GM12878 (cell line): ENCODE data around the gene CYP1B1. TPM values are rescaled to one million over a fixed set of nuclear protein-coding genes. Genes with fewer than 3 reads are reported as not detected.

Source experiments
- ATAC-seq: fragments of 200-7000 bp; cut with Tn5 transposase; 3 replicates; pipeline ENCODE4 v1.9.1; 2020; ENCODE audit warnings: mild to moderate bottlenecking, moderate library complexity
- BruUV-seq: library from RNA; stranded (reverse); fragments of 400-500 nt; replicated peaks from 2 replicates; lab custom pipeline; 2021; lab: Mats Ljungman, UMichigan
- CTCF ChIA-PET: fragments of 300-600 bp; sonication (Branson Sonifier 250); formaldehyde crosslinking; extraction: SDS; loops from one replicate; lab custom pipeline; 2021; ENCODE audit warnings: inconsistent platforms; lab: Yijun Ruan, JAX
- POLR2A ChIA-PET: fragments of 350-600 bp; formaldehyde crosslinking; extraction: SDS; loops from one replicate; lab custom pipeline; 2021; ENCODE audit warnings: inconsistent platforms; lab: Charles Lee
- RAD21 ChIA-PET: fragments of 300-600 bp; sonication (Branson Sonifier 250); formaldehyde crosslinking; loops from one replicate; lab custom pipeline; 2023; ENCODE audit warnings: antibody characterized with exemption; ENCODE audit not compliant: unreplicated experiment; lab: Charles Lee
- SMC1A ChIA-PET: fragments of 300-600 bp; sonication (Branson Sonifier 250); formaldehyde crosslinking; loops from one replicate; lab custom pipeline; 2023; ENCODE audit not compliant: unreplicated experiment, uncharacterized antibody; lab: Charles Lee
- DNase-seq: peaks from one replicate; pipeline ENCODE4 v3.0.0-alpha.2; 2011; ENCODE audit warnings: low read depth, low spot score
- FAIRE-seq: peaks from 3 replicates; lab custom pipeline; 2011; peaks lifted over from hg19 to GRCh38; lab: Jason Lieb, UNC
- H2AFZ ChIP-seq: 2 replicates; pipeline ENCODE4 v1.6.0; 2011; ENCODE audit warnings: low read depth, low read length, control low read depth; ENCODE audit not compliant: control insufficient read depth
- H3K27ac ChIP-seq: 2 replicates; pipeline ENCODE4 v1.5.1; 2011; ENCODE audit warnings: control low read depth; ENCODE audit not compliant: control insufficient read depth, insufficient read depth
- H3K27me3 ChIP-seq, 2 experiments: replicated peaks in 1 of 2; 2 replicates each; pipeline versions ENCODE4 v1.6.0 to v1.6.1; 2011; ENCODE audit warnings: low read length in 1 of 2; ENCODE audit not compliant: control insufficient read depth in 2 of 2, insufficient read depth in 2 of 2
- H3K36me3 ChIP-seq, 2 experiments: 2 replicates each; pipeline ENCODE4 v1.5.1; 2011; ENCODE audit warnings: low read length in 1 of 2; ENCODE audit not compliant: control insufficient read depth in 2 of 2, insufficient read depth in 2 of 2
- H3K4me1 ChIP-seq: 2 replicates; pipeline ENCODE4 v1.6.1; 2011; ENCODE audit warnings: mild to moderate bottlenecking, low read length, moderate library complexity, mixed read lengths; ENCODE audit not compliant: control insufficient read depth, insufficient read depth
- H3K4me2 ChIP-seq: 2 replicates; pipeline ENCODE4 v1.6.0; 2011; ENCODE audit warnings: control low read depth; ENCODE audit not compliant: control insufficient read depth, insufficient read depth
- H3K4me3 ChIP-seq: fragments of 200-600 bp; sonication (generic); 2 replicates; pipeline ENCODE4 v1.5.1; 2016
- H3K79me2 ChIP-seq: 2 replicates; pipeline ENCODE4 v1.6.0; 2011; ENCODE audit warnings: low read length; ENCODE audit not compliant: control insufficient read depth, insufficient read depth
- H3K9ac ChIP-seq: 2 replicates; pipeline ENCODE4 v1.8.0; 2011; ENCODE audit warnings: low read length, control low read depth, mixed read lengths; ENCODE audit not compliant: control insufficient read depth, insufficient read depth
- H3K9me3 ChIP-seq: replicated peaks from 3 replicates; pipeline ENCODE4 v1.5.1; 2011; ENCODE audit warnings: mild to moderate bottlenecking, low read length; ENCODE audit not compliant: control insufficient read depth, insufficient read depth
- H4K20me1 ChIP-seq: 2 replicates; pipeline ENCODE4 v1.6.0; 2011; ENCODE audit not compliant: control insufficient read depth, insufficient read depth
- CBX3 ChIP-seq: fragments of 200-600 bp; sonication (generic); IDR thresholded peaks from 2 replicates; pipeline ENCODE4 v1.6.1; 2016; ENCODE audit warnings: low read depth, borderline replicate concordance
- CBX5 ChIP-seq: sonication (generic); IDR thresholded peaks from 2 replicates; pipeline ENCODE4 v1.6.1; 2016; ENCODE audit warnings: low read depth, moderate library complexity, mild to moderate bottlenecking, inconsistent platforms
- HDAC6 ChIP-seq: fragments of 200-600 bp; sonication (generic); IDR thresholded peaks from one replicate; pipeline ENCODE4 v1.8.0; 2017; ENCODE audit warnings: antibody characterized with exemption; ENCODE audit not compliant: unreplicated experiment
- MTA2 ChIP-seq: fragments of 450-650 bp; IDR thresholded peaks from 2 replicates; pipeline ENCODE4 v1.6.1; 2016; ENCODE audit warnings: low read depth, mild to moderate bottlenecking, moderate library complexity
- NFIC ChIP-seq: IDR thresholded peaks from 2 replicates; pipeline ENCODE4 v1.6.1; 2012; ENCODE audit warnings: low read depth, mild to moderate bottlenecking, inconsistent platforms, low read length, moderate library complexity
- NFYA ChIP-seq: IDR thresholded peaks from 2 replicates; pipeline ENCODE4 v1.6.1; 2011; ENCODE audit warnings: low read depth, mild to moderate bottlenecking, low read length, improper control_type of control experiment, borderline replicate concordance
- RFX5 ChIP-seq: IDR thresholded peaks from 2 replicates; pipeline ENCODE4 v1.6.1; 2011; ENCODE audit warnings: low read depth, low read length, improper control_type of control experiment
- SIX5 ChIP-seq: IDR thresholded peaks from 2 replicates; pipeline ENCODE4 v1.6.1; 2011; ENCODE audit warnings: mild to moderate bottlenecking, low read depth, low read length, moderate library complexity; ENCODE audit not compliant: severe bottlenecking
- ZNF24 ChIP-seq: fragments of 450-650 bp; IDR thresholded peaks from 2 replicates; pipeline ENCODE4 v1.6.1; 2017; ENCODE audit warnings: antibody characterized with exemption, mild to moderate bottlenecking
- ZNF622 ChIP-seq: fragments of 450-650 bp; IDR thresholded peaks from 2 replicates; pipeline ENCODE4 v1.6.1; 2017; ENCODE audit warnings: mild to moderate bottlenecking, inconsistent platforms
- WGBS: methylation state at CpG from one replicate; pipeline ENCODE4 v1.1.6; 2016; ENCODE audit warnings: low lambda C conversion rate; ENCODE audit not compliant: insufficient replicate concordance, insufficient coverage; ENCODE audit errors: missing lambda C conversion rate; 5-methylcytosine and 5-hydroxymethylcytosine counted together
- in situ Hi-C: fragments of 300-500 bp; cut with MboI; formaldehyde crosslinking; loops from 9 replicates; pipeline ENCODE4 v1.14.3; 2018; ENCODE audit warnings: mixed read lengths
- intact Hi-C: fragments of 100-400 bp; cut with micrococcal nuclease; formaldehyde crosslinking; loops from one replicate; pipeline ENCODE4 v1.14.2; 2022; ENCODE audit not compliant: unreplicated experiment
- polyA plus RNA-seq, 11 experiments: library from polyadenylated mRNA; depleted of rRNA in 4 of 11; unstranded in 6 of 11; stranded (reverse) in 5 of 11; fragments of >200 nt; fragmentation: Nextera tagmentation in 4 of 11; fragmentation: Illumina TruSeq in 1 of 11; extraction: Ambion mirVana in 4 of 11; extraction: Trizol in 1 of 11; gene quantifications; 1 replicate in 1 of 11; 2 replicates in 10 of 11; pipeline versions ENCODE4 v1.2.1 to v1.2.3, GENCODE V29; 2011 to 2016; ENCODE audit warnings: inconsistent platforms in 2 of 11, missing spikeins in 2 of 11, low read depth in 1 of 11
- total RNA-seq, 4 experiments: library from RNA; depleted of rRNA in 3 of 4; stranded (reverse); fragments of >200 nt in 3 of 4; fragmentation: Illumina TruSeq in 1 of 4; extraction: Trizol in 1 of 4; gene quantifications; 2 replicates each; pipeline versions ENCODE4 v1.2.1 to v1.2.3, GENCODE V29; 2013 to 2021
- TF ChIP-seq, protein P1 (sequence below), 3 experiments: IDR thresholded peaks in 2 of 3; conservative IDR thresholded peaks in 1 of 3; 2 replicates each; pipeline ENCODE4 v1.5.1; 2011; ENCODE audit warnings: low read depth in 3 of 3, low read length in 3 of 3, mild to moderate bottlenecking in 3 of 3, control low read depth in 2 of 3, moderate library complexity in 2 of 3, inconsistent platforms in 1 of 3, mixed read lengths in 1 of 3; ENCODE audit not compliant: control insufficient read depth in 2 of 3, insufficient read depth in 1 of 3; ENCODE audit errors: extremely low read depth in 1 of 3
- TF ChIP-seq, protein P2 (sequence below): IDR thresholded peaks from 2 replicates; pipeline ENCODE4 v1.6.1; 2011; ENCODE audit warnings: low read depth, mild to moderate bottlenecking, low read length, moderate library complexity, borderline replicate concordance; ENCODE audit errors: extremely low read depth

Gene CYP1B1
- total and polyA plus RNA-seq, 10 of the 15 experiments (the other 5 are each of a cell fraction or from before 2014, with no cell fraction given) = 0.35 to 29.7 (median 3.4) TPM

DNA sequence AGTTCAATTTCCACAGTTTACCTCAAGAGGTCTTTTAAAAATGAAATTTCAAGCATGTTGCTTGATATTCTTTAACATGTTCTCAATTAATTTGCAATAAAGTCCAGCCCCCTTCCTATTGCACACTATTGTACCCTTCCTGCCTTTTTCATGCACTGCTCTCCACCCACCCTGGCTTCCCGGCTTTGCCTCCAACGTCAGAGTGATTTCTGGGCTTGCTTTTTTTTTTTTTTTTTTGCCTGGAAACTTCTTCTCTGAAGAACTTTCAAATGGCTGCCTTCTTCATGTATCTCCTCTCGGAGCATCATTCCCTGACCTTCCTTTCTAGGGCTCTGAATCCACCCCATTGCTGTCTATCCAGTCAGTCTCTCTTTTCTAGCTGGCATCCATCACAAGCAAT, 24.4 kb upstream of the CYP1B1 start:
- H3K4me1 ChIP-seq = peaks cover 31% of the 10 kb centered on the region
- no peak overlapping the region for H3K9ac ChIP-seq
- ChIA-PET CTCF (no interaction called here), SMC1A (interaction anchor here (0.7 to 0.9 kb wide), 2 partner anchors 44 to 62 kb away, joined by 3 to 5 read pairs; no protein-coding TSS in a partner anchor), RAD21 (interaction anchor here (1.0 kb wide), 2 partner anchors 15 to 210 kb away, joined by 3 read pairs; no protein-coding TSS in a partner anchor), POLR2A (interaction anchor here (0.7 kb wide), 1 partner anchor 60 kb away, joined by 5 read pairs; no protein-coding TSS in a partner anchor)
- FAIRE-seq (no peak), ATAC-seq (no peak), DNase-seq (no peak)
- BruUV-seq = no TSS peak
- peaks cover 7% of the 10 kb centered on the region for H3K9me3 ChIP-seq
- no peaks in the 10 kb centered on the region; the same call in 1 of the 2 replicates for H3K79me2 ChIP-seq
- H3K27ac ChIP-seq = no peak overlapping the region
- no peaks in the 10 kb centered on the region for H4K20me1 ChIP-seq
- H3K27me3 ChIP-seq = no peaks in the 10 kb centered on the region
- no peak overlapping the region for H2AFZ ChIP-seq
- no peak overlapping the region for H3K4me3 ChIP-seq
- H3K4me2 ChIP-seq = no peak overlapping the region
- in situ Hi-C loops = no loop called here
- no peak for TF ChIP-seq NFYA
- no peak for TF ChIP-seq HDAC6
- no peak for TF ChIP-seq CBX5
- 78% methylated on average over 3 of the region's 3 CpGs for WGBS
- intact Hi-C loops = no loop called here
- no peaks in the 10 kb centered on the region for H3K36me3 ChIP-seq

DNA sequence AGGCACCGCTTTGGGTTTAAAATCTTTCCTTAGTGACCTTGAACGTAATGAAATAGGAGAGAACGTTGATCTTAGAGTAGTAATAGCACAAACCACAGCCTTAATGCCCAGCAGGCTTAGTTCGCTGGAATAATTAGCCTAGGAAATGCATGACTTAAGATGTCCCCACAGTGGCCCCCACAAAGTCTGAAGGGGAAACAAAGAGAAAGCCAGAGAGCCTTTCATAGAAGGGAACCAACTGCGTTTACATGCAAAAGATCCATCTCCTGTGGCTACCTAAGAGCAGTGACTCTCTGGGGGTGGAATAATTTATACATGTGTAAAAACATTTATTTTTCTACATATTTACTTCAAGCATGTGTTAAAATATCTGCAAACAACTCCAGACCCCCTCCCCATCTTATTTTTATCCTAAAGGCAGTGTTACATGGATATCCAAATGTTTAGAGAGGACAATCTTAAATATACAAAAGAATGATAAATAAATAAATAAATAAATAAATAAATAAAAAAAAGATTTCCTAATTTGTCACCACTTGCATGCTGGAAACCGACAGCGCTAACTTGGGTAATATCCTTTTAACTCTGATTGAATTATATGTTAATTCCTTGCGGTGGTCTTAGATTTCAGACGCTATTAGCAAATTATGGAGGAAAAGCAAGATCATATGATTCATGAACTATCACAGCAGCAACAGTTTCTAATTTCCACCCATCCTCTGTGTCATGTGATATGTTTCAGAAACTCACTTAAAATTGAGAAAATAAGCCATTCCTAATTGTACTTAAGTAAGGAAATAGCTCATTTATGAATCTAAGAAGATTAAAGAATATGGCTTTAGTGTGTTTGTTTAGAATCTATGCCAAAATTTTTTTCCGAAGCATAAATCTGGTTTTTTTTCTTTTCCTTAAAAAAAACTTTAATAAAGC, 23.4 kb upstream of the CYP1B1 start:
- peaks cover 34% of the 10 kb centered on the region for H3K4me1 ChIP-seq
- no TSS peak for BruUV-seq
- ChIA-PET SMC1A (interaction anchor here (0.9 kb wide), 1 partner anchor 44 kb away, joined by 3 read pairs; no protein-coding TSS in a partner anchor), CTCF (interaction anchor here (0.7 kb wide), 1 partner anchor 118 kb away, joined by 3 read pairs; no protein-coding TSS in a partner anchor), POLR2A (no interaction called here), RAD21 (interaction anchor here (1.0 to 2.2 kb wide), 4 partner anchors 10 to 209 kb away, joined by 3 to 5 read pairs (median 3); no protein-coding TSS in a partner anchor)
- peak overlapping the region; percentile 37 for H3K9ac ChIP-seq
- no peaks in the 10 kb centered on the region for H3K27me3 ChIP-seq
- no peaks in the 10 kb centered on the region for H3K36me3 ChIP-seq
- H3K27ac ChIP-seq = peak overlapping the region; percentile 80
- peak overlapping the region; percentile 46; the same call in 1 of the 2 replicates for H3K4me3 ChIP-seq
- H2AFZ ChIP-seq = peak overlapping the region; percentile 32; the same call in 1 of the 2 replicates
- H4K20me1 ChIP-seq = no peaks in the 10 kb centered on the region
- no peak for ATAC-seq
- WGBS = 49% methylated on average over 10 of the region's 10 CpGs
- intact Hi-C loops = no loop called here
- peak overlapping the region; percentile 85 for H3K4me2 ChIP-seq
- DNase-seq = no peak
- H3K79me2 ChIP-seq = no peaks in the 10 kb centered on the region; the same call in 1 of the 2 replicates
- peaks cover 4% of the 10 kb centered on the region for H3K9me3 ChIP-seq
- in situ Hi-C loops = no loop called here
- no peak for FAIRE-seq
- no peak for TF ChIP-seq ZNF622
- TF ChIP-seq, protein P1, sequence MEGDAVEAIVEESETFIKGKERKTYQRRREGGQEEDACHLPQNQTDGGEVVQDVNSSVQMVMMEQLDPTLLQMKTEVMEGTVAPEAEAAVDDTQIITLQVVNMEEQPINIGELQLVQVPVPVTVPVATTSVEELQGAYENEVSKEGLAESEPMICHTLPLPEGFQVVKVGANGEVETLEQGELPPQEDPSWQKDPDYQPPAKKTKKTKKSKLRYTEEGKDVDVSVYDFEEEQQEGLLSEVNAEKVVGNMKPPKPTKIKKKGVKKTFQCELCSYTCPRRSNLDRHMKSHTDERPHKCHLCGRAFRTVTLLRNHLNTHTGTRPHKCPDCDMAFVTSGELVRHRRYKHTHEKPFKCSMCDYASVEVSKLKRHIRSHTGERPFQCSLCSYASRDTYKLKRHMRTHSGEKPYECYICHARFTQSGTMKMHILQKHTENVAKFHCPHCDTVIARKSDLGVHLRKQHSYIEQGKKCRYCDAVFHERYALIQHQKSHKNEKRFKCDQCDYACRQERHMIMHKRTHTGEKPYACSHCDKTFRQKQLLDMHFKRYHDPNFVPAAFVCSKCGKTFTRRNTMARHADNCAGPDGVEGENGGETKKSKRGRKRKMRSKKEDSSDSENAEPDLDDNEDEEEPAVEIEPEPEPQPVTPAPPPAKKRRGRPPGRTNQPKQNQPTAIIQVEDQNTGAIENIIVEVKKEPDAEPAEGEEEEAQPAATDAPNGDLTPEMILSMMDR (IDR thresholded peaks at IDR 0.05 in 2 of 3, conservative IDR thresholded peaks at IDR 0.05 in 1 of 3; ENCODE audit: control insufficient read depth in 2 of 3, extremely low read depth in 1 of 3, insufficient read depth in 1 of 3, low read depth in 3 of 3, low read length in 3 of 3) = no peak
- no peak for TF ChIP-seq ZNF24
- TF ChIP-seq CBX3 = no peak
- TF ChIP-seq RFX5 = no peak
- TF ChIP-seq MTA2 = no peak
- no peak for TF ChIP-seq SIX5
- TF ChIP-seq, protein P2, sequence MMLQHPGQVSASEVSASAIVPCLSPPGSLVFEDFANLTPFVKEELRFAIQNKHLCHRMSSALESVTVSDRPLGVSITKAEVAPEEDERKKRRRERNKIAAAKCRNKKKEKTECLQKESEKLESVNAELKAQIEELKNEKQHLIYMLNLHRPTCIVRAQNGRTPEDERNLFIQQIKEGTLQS = no peak
- TF ChIP-seq CBX5 = no peak
- TF ChIP-seq NFIC = no peak
